CD4-positive, alpha-beta T cell treated with Interleukin-10 for 1 hour (primary cell): ENCODE measurements around the gene SHF.

Source experiments
- DNase-seq: peaks from one replicate; pipeline ENCODE4 v3.0.0-alpha.2; 2020

The SHF gene

DNA sequence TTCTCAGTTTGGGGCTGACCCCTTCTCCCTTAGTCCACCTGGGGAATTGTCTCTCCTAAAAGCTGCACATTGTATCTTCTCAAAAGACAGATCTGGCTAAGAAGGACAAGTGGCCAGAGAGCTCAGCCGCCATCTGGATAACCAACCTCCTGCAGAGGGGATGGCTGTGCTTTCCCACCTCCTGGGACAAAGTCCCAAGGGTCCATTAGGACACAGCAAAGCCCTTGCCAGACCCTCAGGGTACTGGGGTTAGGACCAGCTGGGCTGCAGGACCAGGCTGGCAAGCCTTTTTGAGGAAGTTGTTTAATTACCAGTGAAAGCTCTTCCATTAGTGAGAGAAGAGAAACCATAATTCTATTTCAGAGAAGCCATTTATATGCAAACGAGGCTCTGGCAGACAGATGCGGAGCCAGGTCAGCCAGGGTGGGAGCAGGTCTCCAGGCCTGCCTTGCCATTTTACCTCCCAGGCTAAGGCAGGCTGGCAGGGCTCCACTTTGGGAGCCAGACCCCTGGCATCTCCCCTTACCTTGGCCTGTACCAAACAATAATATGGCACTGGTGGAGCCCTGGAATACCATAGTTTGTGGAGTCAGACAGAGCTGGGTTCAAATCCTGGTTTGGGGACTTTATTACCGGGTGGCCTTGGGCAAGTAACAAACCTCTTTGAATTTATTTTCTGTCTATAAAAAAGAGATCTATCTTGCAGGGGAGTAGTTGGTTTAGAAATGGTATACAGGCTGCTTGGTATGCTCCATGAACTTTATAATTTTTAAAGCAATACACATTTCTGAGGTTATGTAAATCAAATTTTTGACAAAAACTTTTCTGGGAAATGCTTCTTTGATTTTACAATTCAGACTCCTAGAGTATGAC lies 17.9 kb downstream of the SHF start:
- DNase-seq, result no peak

DNA sequence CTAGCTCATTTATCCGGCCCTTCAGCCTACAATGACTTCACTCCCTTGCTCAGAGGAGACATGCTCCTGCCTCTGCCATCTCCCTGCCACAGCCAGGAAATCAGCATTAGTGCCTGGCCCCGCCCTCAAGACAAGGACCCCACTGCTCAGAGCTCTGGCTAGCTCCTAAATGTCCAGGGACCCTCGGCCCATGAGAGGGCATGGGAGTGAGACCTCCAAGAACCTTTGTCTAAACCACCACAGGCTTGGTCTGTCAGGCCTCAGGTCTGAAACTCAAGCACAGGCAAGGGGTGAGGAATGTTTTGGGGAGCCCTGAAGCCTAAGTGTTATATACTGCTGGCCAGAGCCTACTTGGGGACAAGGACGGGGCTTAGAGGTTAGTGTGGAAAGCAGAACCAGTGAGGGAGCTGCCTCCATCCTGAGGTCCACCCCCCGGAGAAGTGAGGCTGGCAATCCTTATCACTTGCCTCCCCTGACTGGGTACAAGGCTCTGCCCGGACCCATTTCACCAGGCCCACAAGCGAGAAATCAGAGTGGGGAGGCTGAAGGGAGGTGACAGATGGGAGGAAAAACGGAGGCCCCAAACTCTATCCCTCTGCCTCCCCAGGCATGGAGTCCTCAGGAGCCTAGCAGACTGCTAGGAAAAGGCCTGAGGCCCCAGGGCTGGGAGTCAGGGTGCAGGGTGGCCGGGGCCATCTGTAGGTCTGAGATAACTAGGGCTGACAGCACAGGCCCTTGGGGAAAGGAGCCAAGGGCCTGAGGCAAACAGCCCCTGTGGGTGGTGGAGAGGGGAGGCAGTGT lies 18.8 kb downstream of the SHF start:
- DNase-seq, result no peak

DNA sequence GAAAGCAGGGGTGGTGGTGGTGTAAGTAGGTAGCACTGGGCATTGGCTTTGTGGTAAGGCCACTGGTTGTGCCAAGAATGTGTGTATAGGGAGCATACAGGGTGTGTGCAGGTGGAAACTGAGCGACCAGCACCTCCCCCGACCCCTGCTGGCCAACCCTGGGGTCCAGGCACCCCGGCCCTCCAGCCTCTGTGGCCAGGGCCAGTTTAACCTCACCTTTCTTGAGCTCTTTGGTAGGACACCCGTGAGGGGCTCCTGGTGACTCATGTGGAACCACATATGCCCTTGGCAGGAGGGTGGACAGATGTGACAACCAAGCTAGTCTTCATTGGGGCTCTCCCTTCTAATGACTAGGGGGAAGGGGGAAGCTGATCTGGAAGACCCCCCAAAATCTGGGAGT lies 19.5 kb downstream of the SHF start:
- DNase-seq, result no peak

DNA sequence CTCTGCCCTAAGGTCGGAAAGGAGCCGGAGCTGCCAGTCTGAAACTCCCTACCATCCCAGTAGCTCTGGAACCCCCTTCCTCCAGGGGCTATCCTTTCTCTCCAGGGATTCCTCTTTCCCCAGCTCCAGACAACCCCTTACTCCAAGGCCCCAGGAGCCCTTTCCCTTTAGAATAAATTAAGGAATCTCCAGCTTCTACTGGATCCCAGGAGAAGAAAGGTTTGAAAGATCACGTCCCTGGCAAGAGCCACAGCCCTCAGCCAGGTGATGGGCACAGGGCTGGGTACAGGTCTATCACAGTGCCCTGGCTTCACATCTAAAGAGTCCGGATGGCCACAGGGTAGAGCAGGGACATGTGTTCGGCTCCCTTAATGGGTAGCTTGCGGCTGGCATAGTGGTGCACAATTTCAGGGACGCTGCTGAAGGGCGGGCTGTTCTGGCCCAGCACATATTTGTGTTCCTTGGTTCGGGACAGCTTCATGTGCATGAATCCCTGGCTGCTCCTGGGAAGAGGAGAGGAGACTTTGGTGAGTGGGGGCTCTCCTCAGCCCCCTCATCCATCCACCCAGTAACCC lies 20.0 kb downstream of the SHF start:
- no peak for DNase-seq

DNA sequence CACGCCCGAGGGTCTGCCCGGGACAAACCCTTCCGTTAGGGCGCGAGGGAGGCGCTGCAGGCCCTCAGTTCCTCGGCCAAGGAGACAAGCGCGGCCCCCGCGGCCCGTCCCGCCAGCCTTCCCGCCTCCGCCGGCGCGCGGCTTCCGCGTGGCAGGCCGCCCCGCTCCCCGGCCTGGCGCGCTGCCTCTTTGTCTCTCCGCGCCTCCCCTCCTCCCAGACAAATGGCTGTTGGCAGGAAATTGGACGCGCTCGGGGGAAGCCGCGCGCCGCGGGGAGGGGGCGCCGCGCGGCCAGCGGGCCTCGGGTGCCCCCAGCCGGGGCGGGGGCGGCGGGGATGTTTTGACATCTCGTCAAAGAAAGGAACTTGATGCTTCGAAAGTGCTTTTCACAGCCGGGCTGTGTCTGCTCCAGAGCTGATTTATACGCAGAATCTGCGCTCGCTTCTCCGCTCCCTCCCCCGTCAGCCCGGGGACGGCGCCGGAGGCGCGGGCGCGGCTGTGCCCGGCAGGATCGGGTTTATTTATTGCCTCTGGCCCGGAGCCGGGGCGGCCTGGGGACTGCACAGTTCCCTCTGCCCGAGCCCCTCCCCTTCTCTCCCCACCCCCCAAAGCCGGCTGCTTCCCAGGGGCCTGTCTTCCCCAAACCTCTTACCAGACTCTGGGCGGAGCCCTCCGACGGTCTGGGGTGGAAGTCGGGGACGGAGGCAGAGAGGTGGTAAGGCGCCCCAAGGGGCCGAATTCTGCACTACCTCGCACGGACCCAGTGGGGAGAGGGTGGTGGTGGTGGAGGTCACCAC lies 20.7 kb downstream of the SHF start:
- DNase-seq, result peak; percentile 87

DNA sequence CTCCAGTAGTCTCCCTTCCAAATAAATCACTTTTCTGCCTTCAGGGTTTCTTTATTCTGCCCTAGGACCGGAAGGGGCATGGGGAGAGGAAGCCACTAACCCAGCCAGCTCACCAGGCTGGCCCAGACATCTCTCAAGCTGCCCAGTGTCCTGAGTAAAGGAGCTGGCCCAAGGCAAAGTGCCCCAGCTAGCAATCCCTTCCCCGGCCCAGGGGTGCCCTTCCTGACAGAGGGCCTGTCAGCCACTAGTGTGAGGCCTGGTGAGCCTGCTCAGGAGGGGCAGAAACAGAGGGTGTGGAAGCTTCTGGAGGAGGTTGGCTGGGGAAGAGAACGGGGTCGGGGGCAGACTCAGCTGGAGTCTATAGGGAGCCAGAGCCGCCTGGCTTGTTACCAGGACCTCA lies 22.2 kb downstream of the SHF start:
- DNase-seq, result no peak

DNA sequence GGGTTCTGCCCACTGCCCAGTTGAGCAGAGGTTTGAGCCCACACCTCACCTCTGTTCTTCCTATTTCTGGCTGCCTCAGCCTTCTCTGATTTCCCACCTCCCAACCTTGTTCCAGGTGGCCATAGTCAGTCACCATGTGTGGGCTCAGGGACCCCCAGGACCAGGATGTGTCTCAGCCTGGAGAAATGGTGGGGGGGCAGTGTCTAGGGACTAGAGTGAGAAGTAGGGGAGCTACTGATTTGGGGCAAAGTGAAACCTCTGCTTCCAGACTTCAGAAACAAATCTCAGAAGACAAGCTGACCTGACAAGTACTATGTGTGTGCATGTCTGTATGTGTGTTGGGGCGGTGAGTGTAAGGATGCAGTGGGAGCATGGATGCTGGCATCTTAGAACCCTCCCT lies 22.9 kb downstream of the SHF start:
- no peak for DNase-seq

DNA sequence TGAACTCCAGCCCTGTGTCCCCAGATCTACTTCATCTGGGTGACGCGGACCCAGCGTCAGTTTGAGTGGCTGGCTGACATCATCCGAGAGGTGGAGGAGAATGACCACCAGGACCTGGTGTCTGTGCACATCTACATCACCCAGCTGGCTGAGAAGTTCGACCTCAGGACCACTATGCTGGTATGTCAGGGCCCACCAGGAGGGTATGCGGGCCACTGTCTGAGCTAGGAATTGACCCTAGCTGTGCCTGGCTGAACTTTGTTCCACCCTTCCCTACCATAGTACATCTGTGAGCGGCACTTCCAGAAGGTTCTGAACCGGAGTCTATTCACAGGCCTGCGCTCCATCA lies 24.3 kb downstream of the SHF start:
- DNase-seq, result no peak

DNA sequence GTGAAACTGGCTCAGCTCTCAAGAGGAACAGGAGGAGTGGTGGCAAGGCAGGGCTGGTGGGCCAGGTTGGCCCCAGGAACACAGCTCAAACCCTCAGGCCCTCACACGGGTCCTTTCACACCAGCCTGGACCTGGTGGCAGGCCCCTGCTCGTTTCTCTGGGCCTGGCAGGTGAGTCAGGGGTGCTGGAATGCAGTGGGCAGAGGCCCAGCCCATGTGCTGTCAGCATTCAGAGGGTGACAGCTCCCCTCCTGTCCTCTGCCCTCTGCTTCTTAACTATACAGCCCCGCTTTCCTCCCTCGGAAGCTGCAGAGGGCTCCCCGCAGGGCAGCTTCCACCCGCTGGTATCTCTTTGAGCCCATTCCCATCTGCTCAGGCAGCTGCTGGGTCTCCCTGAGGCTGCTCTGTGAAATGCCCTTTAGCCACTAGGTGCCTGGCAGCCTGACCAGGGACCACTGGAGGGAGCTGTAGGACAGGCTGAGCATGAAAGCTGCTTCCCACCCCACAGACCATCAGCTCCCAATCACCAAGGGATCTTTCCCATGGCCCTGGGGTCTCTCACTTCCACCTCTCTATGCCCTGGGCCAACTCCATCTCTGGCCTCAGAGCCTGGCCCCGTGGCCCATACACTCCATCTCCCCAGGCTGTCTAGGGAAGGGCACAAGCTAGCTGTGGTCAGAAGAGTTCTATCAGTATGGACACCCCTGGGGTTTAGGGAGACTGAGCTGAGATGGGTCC lies 24.8 kb downstream of the SHF start:
- peak; percentile 69 for DNase-seq

DNA sequence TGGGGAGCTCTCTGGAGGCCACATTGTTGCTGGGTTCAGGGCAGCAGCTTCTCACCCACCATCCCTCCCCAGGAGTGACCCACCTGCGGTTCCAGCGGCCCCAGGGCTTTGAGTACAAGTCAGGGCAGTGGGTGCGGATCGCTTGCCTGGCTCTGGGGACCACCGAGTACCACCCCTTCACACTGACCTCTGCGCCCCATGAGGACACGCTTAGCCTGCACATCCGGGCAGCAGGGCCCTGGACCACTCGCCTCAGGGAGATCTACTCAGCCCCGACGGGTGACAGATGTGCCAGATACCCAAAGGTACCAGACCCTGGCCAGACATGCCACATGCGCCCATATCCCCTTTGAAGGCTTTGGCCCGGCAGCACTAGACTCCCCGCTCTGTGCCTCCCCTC lies 26.1 kb downstream of the SHF start:
- no peak for DNase-seq

DNA sequence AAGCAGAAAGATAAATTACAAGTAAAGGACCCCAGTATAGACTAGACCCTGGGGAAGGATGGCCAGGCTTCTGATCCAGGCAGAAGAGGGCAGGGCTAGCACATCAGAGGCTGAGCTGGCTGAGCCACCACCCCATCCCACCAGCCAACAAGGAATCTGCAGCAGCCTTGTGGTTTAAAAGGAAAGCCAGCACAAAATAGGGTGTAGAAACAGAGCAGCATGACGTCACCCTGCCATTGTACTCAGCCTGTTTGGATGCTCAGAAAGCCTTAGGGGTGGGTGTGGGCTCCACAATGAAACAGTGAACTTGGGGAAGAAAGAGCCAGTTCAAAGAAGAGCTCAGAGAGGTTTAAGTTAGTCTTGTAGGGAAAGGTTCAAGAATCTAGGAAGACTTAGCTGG lies 29.8 kb downstream of the SHF start:
- no peak for DNase-seq

DNA sequence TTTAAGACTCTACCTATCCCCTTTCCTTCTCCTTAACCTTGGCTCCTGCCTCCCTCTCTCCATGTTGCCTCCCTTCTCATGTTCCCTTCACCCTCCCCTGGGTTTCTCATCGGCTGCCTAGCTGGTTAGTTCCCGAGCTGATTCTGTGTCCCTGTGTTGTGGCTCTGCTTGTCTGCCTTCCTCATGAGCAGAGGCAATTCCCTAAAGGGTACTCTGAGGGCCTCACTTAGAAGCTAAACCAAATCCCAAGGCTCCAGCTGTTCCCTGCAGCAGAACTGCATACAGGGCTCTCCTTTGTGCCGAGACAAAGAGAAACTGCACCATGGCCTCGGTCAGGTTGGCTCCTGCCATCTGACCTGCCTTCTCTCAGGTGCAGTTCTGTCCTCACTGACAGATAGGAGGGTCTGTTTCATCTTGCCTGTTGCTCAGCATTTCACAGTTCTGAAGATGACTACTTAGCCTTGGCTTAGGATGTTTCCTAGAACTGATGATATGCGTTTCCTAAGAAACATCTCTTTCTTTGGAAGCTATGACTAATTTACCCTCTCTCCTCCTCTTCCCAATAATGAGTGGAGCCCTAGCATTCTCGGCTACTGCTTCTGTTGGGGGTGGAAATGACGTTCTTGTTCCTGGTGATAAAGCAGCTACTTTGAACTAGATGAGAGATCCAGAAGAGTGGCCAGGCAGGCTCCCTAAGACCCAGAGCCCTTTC lies 30.9 kb downstream of the SHF start:
- no peak for DNase-seq

DNA sequence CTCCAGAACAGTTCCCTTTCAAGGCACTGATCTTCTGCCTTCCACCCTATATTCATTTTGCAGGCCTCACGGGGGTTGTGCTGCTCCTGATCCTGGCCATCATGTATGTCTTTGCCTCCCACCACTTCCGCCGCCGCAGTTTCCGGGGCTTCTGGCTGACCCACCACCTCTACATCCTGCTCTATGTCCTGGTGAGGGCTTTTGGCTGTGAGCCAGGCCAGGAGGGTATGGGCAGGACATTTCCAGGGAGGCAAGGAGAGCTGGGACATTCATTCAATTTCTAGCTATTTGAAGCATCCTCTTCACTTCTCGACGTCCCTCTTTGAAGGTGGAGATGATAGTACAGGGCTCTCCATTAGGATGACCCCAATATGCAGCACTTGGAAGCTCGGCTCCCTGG lies 32.0 kb downstream of the SHF start:
- no peak for DNase-seq

DNA sequence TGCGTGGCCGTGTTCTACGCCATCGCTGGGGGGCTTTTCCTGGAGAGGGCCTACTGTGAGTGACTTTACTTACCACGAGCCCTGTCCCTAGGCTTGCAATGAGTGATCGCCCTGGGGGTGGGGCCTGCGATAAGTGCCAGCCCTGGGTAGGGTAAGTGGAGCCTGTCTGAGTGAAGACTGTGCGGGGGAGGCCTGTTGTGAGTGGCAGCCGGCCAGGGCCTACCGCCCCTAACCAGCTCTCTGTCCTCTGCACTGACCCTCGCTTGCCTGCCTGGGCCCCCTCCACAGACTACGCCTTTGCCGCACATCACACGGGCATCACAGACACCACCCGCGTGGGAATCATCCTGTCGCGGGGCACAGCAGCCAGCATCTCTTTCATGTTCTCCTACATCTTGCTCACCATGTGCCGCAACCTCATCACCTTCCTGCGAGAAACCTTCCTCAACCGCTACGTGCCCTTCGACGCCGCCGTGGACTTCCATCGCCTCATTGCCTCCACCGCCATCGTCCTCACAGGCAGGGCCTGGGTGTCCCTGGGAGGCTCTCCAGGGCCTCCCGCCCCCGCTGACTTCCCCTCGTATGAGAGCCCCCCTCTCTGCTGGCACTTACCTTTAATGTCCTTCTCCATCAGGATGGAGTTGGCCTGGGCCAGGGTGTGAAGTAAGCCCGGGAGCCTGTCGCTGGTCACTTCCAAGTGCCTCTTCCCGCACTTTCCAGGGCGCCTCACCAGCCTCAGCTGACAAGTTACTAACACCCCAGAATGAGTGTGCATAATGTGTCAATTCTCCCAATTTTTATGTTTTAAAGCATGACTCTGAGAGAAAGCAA lies 35.6 kb downstream of the SHF start:
- no peak for DNase-seq

DNA sequence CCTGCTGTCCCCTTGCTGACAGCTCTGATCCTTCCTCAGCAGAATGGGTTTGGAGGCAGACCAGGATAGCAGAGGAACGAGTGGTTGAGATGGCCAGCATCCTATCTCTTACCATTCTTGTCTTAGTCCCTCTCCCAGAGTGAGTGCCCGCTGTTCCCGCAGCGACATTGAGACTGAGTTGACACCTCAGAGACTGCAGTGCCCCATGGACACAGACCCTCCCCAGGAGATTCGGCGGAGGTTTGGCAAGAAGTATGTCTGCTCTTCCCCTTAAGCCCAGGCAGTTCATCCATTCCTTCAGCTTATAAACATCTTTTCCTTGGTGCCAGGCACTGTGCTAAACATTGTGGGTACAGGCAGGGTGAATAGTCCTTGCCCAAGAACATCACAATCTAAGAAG lies 36.8 kb downstream of the SHF start:
- DNase-seq, result no peak

DNA sequence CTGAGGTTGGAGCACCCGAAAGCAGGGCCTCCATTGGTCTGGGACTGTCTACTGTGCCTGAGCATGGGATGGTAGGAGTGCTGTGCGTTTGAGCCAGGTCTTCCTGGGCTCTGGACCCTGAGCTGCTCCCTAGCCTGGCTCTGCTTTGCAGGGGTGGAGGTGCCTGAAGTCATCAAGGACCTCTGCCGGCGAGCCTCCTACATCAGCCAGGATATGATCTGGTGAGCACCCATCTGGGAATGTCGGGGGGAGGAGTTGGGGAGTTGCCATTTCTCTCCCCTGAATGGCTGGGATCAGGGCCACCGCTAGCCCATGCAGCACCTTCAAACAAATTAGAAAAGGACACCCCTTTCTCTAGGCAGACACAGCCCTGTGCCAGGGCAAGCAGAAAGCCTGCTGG lies 37.3 kb downstream of the SHF start:
- no peak for DNase-seq

DNA sequence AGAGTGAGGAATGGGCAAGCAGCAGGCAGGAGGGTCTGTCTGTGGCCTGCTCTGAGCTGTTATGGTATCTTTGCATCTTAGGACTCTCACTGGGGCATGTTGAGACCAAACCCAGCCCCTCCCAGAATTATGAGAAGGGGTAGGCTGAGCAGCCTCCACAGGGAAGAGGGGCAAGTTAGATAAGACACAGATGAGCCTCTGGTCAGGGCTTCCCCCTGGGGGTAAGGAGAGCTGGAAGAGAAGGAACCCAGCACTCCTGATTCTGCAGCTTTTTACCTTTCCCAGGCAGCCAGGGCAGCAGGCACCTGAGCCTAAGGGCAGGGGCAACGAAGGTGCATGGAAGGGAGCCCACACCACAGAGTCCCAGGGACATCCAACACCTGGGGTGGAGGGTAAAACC lies 38.7 kb downstream of the SHF start:
- DNase-seq, result no peak

DNA sequence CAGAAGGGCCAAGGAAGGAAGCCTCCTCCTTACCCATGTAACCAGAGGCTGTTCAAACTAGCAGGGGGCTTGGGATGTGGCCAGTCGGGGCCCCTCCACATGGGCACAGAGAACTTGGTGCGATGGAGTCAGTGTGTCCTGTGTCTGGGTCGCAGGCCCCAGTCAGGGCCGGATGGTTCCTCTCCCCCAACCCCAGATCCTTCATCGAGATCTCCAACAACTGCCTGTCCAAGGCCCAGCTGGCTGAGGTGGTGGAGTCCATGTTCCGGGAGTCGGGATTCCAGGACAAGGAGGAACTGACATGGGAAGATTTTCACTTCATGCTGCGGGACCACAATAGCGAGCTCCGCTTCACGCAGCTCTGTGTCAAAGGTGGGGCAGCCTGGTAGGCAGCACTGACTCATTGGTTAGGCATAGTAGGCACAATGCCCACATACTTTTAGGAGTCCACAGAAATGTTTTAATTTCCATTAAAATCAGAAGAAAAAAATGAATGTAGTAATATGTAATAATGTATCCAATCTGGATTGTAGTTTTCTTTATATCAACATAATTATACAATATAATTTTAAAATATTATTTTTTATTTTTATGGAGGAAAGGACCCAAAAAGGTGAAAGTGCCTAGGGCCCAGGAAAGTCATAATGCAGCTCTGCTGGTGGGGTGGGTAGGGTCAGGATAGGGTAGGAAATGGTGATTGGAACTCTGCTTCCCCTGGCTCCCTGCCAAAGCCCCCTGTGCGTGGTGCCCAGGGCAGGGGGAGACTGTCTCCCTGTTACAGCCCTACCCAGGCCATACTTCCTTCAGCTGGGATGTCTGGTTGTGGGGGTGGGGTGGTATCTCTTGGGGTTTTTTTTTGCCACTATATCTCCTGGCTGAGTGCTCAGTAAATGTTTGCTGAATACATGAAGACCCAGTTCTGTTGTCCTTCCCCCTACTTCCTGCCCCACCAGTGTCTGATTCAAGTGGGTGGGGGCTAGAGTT lies 39.4 kb downstream of the SHF start:
- DNase-seq, result no peak

DNA sequence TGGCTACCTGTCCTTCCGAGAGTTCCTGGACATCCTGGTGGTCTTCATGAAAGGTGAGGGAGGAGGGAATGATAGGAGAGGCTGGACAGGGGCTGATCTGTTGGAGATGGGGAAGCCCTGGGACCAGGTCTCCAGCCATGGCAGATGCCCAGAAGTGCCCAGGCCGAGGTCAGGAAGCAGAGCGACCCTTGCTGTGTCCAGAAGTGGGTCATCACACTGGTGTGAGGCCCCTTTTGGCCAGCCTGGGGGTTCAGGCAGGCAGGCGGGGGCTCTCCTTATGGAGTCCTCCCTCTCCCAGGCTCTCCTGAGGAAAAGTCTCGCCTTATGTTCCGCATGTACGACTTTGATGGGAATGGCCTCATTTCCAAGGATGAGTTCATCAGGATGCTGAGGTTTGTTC lies 40.2 kb downstream of the SHF start:
- no peak for DNase-seq

DNA sequence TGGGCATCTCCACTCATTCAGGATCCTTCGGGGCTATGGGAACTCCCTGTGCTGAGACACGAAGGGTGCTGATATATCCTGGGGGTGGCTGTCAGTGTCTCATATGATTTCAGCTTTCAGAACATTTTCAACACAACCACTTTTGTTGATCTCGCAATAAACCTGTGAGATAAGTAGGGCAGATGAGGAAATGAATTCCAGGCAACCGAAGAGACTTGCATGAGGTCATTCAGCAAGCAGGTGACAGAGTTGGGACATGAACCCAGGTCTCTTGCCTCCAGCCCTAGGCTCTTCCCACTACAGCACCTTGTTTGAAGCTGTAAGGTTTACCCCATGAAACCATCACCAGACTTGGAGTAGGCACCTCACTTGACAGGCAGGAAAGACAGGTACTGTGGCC lies 41.4 kb downstream of the SHF start:
- DNase-seq, result no peak
